HCT116 (cell line): ENCODE measurements around the gene DNAAF5. TPM values are rescaled to one million over a fixed set of nuclear protein-coding genes. Genes with fewer than 3 reads are reported as not detected.

Source experiments
- ATAC-seq: fragments of 200-7000 bp; cut with Tn5 transposase; 2 replicates; pipeline ENCODE4 v1.9.1; 2020; ENCODE audit warnings: mild to moderate bottlenecking, moderate library complexity
- BruUV-seq: library from RNA; stranded (reverse); fragments of 400-500 nt; replicated peaks from 2 replicates; lab custom pipeline; 2021; lab: Mats Ljungman, UMichigan
- CTCF ChIA-PET: fragments of 300-600 bp; sonication (Branson Sonifier 250); formaldehyde crosslinking; loops from one replicate; lab custom pipeline; 2021; ENCODE audit warnings: antibody characterized with exemption; lab: Charles Lee
- POLR2A ChIA-PET: fragments of 300-600, 350-600 bp; sonication (Branson Sonifier 250); formaldehyde crosslinking; loops from one replicate; lab custom pipeline; 2021; ENCODE audit warnings: antibody characterized with exemption; lab: Charles Lee
- RAD21 ChIA-PET, 2 experiments: fragments of 300-600 bp; sonication (Branson Sonifier 250); formaldehyde crosslinking; loops; one replicate each; lab custom pipeline; 2023; ENCODE audit warnings: low total read pairs in 2 of 2; ENCODE audit not compliant: uncharacterized antibody in 2 of 2, unreplicated experiment in 2 of 2, low non-redundant PET in 1 of 2; lab: Charles Lee
- DNase-seq: peaks from one replicate; pipeline ENCODE4 v3.0.0-alpha.2; 2010; ENCODE audit warnings: low read depth, low spot score
- H2AFZ ChIP-seq: fragments of 200-600 bp; shearing (Covaris generic), sonication (generic); 2 replicates; pipeline ENCODE4 v1.6.1; 2017; ENCODE audit warnings: low read depth, mixed run types, mixed read lengths, antibody characterized with exemption, low read length; ENCODE audit not compliant: poor library complexity, severe bottlenecking
- H3K27ac ChIP-seq: 2 replicates; pipeline ENCODE4 v1.5.1; 2012; ENCODE audit warnings: low read depth, low read length
- H3K27me3 ChIP-seq: fragments of 200-600 bp; sonication (generic); 2 replicates; pipeline ENCODE4 v1.6.1; 2016; ENCODE audit warnings: mixed run types, low read length, mixed read lengths; ENCODE audit not compliant: insufficient read depth
- H3K36me3 ChIP-seq, 2 experiments: fragments of 200-500 bp in 1 of 2; fragments of 200-600 bp in 1 of 2; sonication (Bioruptor generic) in 1 of 2; sonication (generic) in 1 of 2; 2 replicates each; pipeline versions ENCODE4 v1.5.1 to v1.6.1; 2014 to 2016; ENCODE audit warnings: low read length in 2 of 2, inconsistent platforms in 1 of 2, mixed read lengths in 1 of 2, mixed run types in 1 of 2; ENCODE audit not compliant: insufficient read depth in 2 of 2, control insufficient read depth in 1 of 2
- H3K4me1 ChIP-seq, 2 experiments: fragments of 200-600 bp in 1 of 2; sonication (generic) in 1 of 2; 2 replicates each; pipeline versions ENCODE4 v1.5.1 to v1.6.1; 2012 to 2017; ENCODE audit warnings: low read length in 2 of 2, inconsistent platforms in 1 of 2, mild to moderate bottlenecking in 1 of 2, mixed read lengths in 1 of 2, mixed run types in 1 of 2, moderate library complexity in 1 of 2; ENCODE audit not compliant: insufficient read depth in 2 of 2, control insufficient read depth in 1 of 2
- H3K4me2 ChIP-seq: fragments of 200-600 bp; sonication (generic); 2 replicates; pipeline ENCODE4 v1.6.1; 2017; ENCODE audit warnings: mixed run types, low read length, mixed read lengths
- H3K4me3 ChIP-seq, 2 experiments: fragments of 200-600 bp in 1 of 2; sonication (generic) in 1 of 2; replicated peaks in 1 of 2; 2 replicates each; pipeline ENCODE4 v1.5.1; 2011 to 2016; ENCODE audit warnings: low read length in 2 of 2, control low read depth in 1 of 2, low read depth in 1 of 2, mild to moderate bottlenecking in 1 of 2, mixed read lengths in 1 of 2, mixed run types in 1 of 2
- H3K79me2 ChIP-seq: fragments of 200-600 bp; sonication (generic); 2 replicates; pipeline ENCODE4 v1.6.1; 2017; ENCODE audit warnings: mild to moderate bottlenecking, mixed run types, low read length, moderate library complexity, mixed read lengths; ENCODE audit not compliant: insufficient read depth
- H3K9ac ChIP-seq: fragments of 200-600 bp; sonication (generic); 2 replicates; pipeline ENCODE4 v1.6.1; 2016; ENCODE audit warnings: low read length, mixed read lengths
- H3K9me2 ChIP-seq: fragments of 200-600 bp; sonication (generic), shearing (Covaris generic); 2 replicates; pipeline ENCODE4 v1.6.1; 2017; ENCODE audit warnings: mixed run types, mild to moderate bottlenecking, moderate library complexity; ENCODE audit not compliant: insufficient read depth
- H3K9me3 ChIP-seq, 2 experiments: fragments of 200-500 bp in 1 of 2; fragments of 200-600 bp in 1 of 2; sonication (Bioruptor generic) in 1 of 2; sonication (generic) in 1 of 2; 2 replicates each; pipeline ENCODE4 v1.6.1; 2014 to 2017; ENCODE audit warnings: low read length in 2 of 2, mixed read lengths in 2 of 2, inconsistent platforms in 1 of 2, low read depth in 1 of 2, mild to moderate bottlenecking in 1 of 2, mixed run types in 1 of 2, moderate library complexity in 1 of 2; ENCODE audit not compliant: control insufficient read depth in 1 of 2, insufficient read depth in 1 of 2
- H4K20me1 ChIP-seq: fragments of 200-600 bp; sonication (generic), shearing (Covaris generic); 2 replicates; pipeline ENCODE4 v1.6.1; 2017; ENCODE audit warnings: mixed run types, mild to moderate bottlenecking, moderate library complexity; ENCODE audit not compliant: insufficient read depth
- CBX3 ChIP-seq: IDR thresholded peaks from 2 replicates; pipeline ENCODE4 v1.6.1; 2012; ENCODE audit warnings: low read depth
- EGR1 ChIP-seq: IDR thresholded peaks from 2 replicates; pipeline ENCODE4 v1.6.1; 2012; ENCODE audit warnings: low read depth
- ELF1 ChIP-seq: IDR thresholded peaks from 2 replicates; pipeline ENCODE4 v1.6.1; 2012; ENCODE audit warnings: low read depth, borderline replicate concordance
- EZH2 ChIP-seq: fragments of 200-600 bp; sonication (generic); IDR thresholded peaks from 2 replicates; pipeline ENCODE4 v1.6.1; 2017; ENCODE audit warnings: antibody characterized with exemption, mixed run types
- EZH2phosphoT487 ChIP-seq: fragments of 200-600 bp; IDR thresholded peaks from 2 replicates; pipeline ENCODE4 v1.6.1; 2018; ENCODE audit warnings: antibody characterized with exemption, borderline replicate concordance
- FOSL1 ChIP-seq: IDR thresholded peaks from 2 replicates; pipeline ENCODE4 v1.6.1; 2012; ENCODE audit warnings: low read depth
- JUND ChIP-seq: IDR thresholded peaks from 2 replicates; pipeline ENCODE4 v1.6.1; 2012
- POLR2AphosphoS5 ChIP-seq: IDR thresholded peaks from 2 replicates; pipeline ENCODE4 v1.6.1; 2011; ENCODE audit warnings: mild to moderate bottlenecking, low read depth, low read length, moderate library complexity
- RAD21 ChIP-seq: IDR thresholded peaks from 2 replicates; pipeline ENCODE4 v1.6.1; 2012; ENCODE audit warnings: low read depth, mild to moderate bottlenecking
- SP1 ChIP-seq: IDR thresholded peaks from 2 replicates; pipeline ENCODE4 v1.6.1; 2012; ENCODE audit warnings: low read depth
- SRF ChIP-seq: IDR thresholded peaks from 2 replicates; pipeline ENCODE4 v1.6.1; 2012; ENCODE audit warnings: low read depth
- TCF7L2 ChIP-seq: IDR thresholded peaks from 2 replicates; pipeline ENCODE4 v1.7.0; 2011; ENCODE audit warnings: borderline replicate concordance, inconsistent platforms; ENCODE audit not compliant: insufficient read depth, insufficient read length; ENCODE audit errors: extremely low read depth
- YY1 ChIP-seq: IDR thresholded peaks from 2 replicates; pipeline ENCODE4 v1.6.1; 2011; ENCODE audit warnings: low read length, low read depth, moderate library complexity, mild to moderate bottlenecking; ENCODE audit not compliant: insufficient replicate concordance; ENCODE audit errors: extremely low read depth
- ZFX ChIP-seq: fragments of 450-650 bp; IDR thresholded peaks from 2 replicates; pipeline ENCODE4 v1.6.1; 2017
- ZNF274 ChIP-seq: fragments of 200-500 bp; sonication (Bioruptor generic); IDR thresholded peaks from 2 replicates; pipeline ENCODE4 v1.6.1; 2014; ENCODE audit warnings: mild to moderate bottlenecking, low read depth, low read length, inconsistent platforms
- intact Hi-C: fragments of 100-400 bp; cut with micrococcal nuclease; formaldehyde crosslinking; loops from 2 replicates; pipeline ENCODE4 v1.10.0; 2022
- total RNA-seq: library from RNA; stranded (reverse); gene quantifications from one replicate; pipeline ENCODE4 v1.2.1, GENCODE V29; 2021; ENCODE audit not compliant: unreplicated experiment
- TF ChIP-seq, protein P1 (sequence below): IDR thresholded peaks from 2 replicates; pipeline ENCODE4 v1.6.1; 2012
- TF ChIP-seq, protein P2 (sequence below): IDR thresholded peaks from 2 replicates; pipeline ENCODE4 v1.6.1; 2011; ENCODE audit warnings: mild to moderate bottlenecking, low read length, moderate library complexity; ENCODE audit not compliant: insufficient replicate concordance; ENCODE audit errors: extremely low read depth
- TF ChIP-seq, protein P3 (sequence below): IDR thresholded peaks from 2 replicates; pipeline ENCODE4 v1.6.1; 2012

DNAAF5 gene
- total RNA-seq, 1 experiment from 2014 or later: 69.4 TPM

DNA sequence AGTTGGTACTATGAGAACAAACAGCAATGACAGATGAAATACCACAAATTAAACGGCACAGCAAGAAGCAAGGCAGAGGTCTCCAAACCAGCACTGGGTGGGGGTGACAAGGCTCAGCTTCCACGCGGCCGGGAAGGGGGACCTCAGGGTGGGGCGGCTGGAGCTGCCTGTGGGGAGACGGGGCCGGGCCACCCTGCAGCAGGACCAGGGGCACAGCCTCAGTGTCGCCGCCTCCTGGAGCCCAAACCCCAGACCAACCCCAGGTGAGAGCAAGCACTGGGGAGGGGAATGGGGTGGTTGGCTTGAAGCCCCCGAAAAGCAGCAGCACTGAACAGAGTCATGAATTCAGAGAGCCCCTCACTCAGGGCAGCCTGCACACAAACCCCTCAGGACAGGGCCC, 49.9 kb downstream of the DNAAF5 start:
- BruUV-seq: no TSS peak
- Histone ChIP-seq H4K20me1 (no peaks in the 10 kb centered on the region), H3K27ac (no peak overlapping the region), H2AFZ (no peak overlapping the region), H3K9me3 (no peaks in the 10 kb centered on the region), H3K4me3 (no peak overlapping the region), H3K4me2 (no peak overlapping the region), H3K79me2 (no peaks in the 10 kb centered on the region), H3K9ac (no peak overlapping the region)
- no peak for ATAC-seq
- DNase-seq: no peak
- RAD21 ChIA-PET: no interaction called here
- intact Hi-C loops: no loop called here
- POLR2A ChIA-PET: no interaction called here
- TF ChIP-seq, protein P1, sequence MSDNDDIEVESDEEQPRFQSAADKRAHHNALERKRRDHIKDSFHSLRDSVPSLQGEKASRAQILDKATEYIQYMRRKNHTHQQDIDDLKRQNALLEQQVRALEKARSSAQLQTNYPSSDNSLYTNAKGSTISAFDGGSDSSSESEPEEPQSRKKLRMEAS: no peak
- TF ChIP-seq TCF7L2 (no peak), EZH2phosphoT487 (no peak)
- TF ChIP-seq, protein P2, sequence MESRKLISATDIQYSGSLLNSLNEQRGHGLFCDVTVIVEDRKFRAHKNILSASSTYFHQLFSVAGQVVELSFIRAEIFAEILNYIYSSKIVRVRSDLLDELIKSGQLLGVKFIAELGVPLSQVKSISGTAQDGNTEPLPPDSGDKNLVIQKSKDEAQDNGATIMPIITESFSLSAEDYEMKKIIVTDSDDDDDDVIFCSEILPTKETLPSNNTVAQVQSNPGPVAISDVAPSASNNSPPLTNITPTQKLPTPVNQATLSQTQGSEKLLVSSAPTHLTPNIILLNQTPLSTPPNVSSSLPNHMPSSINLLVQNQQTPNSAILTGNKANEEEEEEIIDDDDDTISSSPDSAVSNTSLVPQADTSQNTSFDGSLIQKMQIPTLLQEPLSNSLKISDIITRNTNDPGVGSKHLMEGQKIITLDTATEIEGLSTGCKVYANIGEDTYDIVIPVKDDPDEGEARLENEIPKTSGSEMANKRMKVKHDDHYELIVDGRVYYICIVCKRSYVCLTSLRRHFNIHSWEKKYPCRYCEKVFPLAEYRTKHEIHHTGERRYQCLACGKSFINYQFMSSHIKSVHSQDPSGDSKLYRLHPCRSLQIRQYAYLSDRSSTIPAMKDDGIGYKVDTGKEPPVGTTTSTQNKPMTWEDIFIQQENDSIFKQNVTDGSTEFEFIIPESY: no peak
- TF ChIP-seq, all 23 proteins: peak for 0
- Histone ChIP-seq H3K9me2 (no peaks in the 10 kb centered on the region), H3K36me3 (peaks cover 9 to 16% of the 10 kb centered on the region in 2 experiments; a peak in 3 of 4 replicates), H3K27me3 (no peaks in the 10 kb centered on the region), H3K4me1 (no peaks in the 10 kb centered on the region)
- CTCF ChIA-PET: no interaction called here

DNA sequence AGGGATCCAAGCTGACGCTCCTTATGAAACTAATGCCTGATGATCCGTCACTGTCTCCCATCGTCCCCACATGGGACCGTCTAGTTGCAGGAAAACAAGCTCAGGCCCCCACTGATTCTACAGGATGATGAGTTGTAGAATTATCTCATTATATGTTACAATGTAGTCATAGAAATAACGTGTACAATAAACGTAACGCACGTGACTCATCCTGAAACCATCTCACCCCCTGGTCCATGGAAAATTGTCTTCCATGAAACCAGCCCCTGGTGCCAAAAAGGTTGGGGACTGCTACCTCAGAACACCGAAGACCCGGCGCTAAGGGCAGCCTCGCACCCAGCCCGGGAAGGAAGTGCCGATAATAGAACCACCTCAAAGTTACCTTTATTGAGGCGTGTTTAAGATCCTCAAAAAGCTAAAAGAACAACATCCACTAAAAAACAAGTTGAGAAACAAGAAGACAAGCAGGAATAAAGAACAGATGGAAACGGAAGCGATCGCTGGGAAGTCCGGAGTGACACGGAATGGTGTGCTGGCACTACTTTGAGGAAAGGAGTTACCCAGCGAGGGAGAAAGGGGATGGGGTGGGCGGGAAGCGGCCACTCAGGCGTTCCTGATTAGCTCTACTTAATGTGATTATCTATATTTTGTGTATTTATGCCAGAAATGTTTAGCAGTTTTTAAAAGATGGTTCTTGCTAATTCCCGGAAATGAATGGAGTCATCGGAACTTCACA, 50.7 kb downstream of the DNAAF5 start:
- no peaks in the 10 kb centered on the region for H4K20me1 ChIP-seq
- H2AFZ ChIP-seq: no peak overlapping the region
- no peaks in the 10 kb centered on the region for H3K27me3 ChIP-seq
- no peaks in the 10 kb centered on the region for H3K79me2 ChIP-seq
- POLR2A ChIA-PET: no interaction called here
- no TSS peak for BruUV-seq
- no peaks in the 10 kb centered on the region for H3K9me3 ChIP-seq
- intact Hi-C loops: no loop called here
- no peak overlapping the region for H3K27ac ChIP-seq
- peaks cover 16 to 19% of the 10 kb centered on the region in 2 experiments; a peak in 3 of 4 replicates for H3K36me3 ChIP-seq
- no peaks in the 10 kb centered on the region for H3K9me2 ChIP-seq
- DNase-seq (no peak), ATAC-seq (no peak)
- H3K4me1 ChIP-seq: no peaks in the 10 kb centered on the region
- H3K4me2 ChIP-seq: no peak overlapping the region
- CTCF ChIA-PET: no interaction called here
- H3K9ac ChIP-seq: no peak overlapping the region
- RAD21 ChIA-PET: no interaction called here
- no peak overlapping the region for H3K4me3 ChIP-seq
- TF ChIP-seq CBX3 (no peak), FOSL1 (no peak), SRF (no peak), JUND (no peak), ZFX (no peak), ELF1 (no peak), EZH2 (no peak), POLR2AphosphoS5 (no peak), SP1 (no peak), RAD21 (no peak), ZNF274 (no peak), EZH2phosphoT487 (no peak), EGR1 (no peak), YY1 (no peak)
- TF ChIP-seq, protein P3, sequence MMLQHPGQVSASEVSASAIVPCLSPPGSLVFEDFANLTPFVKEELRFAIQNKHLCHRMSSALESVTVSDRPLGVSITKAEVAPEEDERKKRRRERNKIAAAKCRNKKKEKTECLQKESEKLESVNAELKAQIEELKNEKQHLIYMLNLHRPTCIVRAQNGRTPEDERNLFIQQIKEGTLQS: no peak
